Stromal cell of bone marrow (primary cell): ENCODE results near the gene CRACDL.

Experiments
- DNase-seq: peaks from one replicate; pipeline ENCODE4 v3.0.0-alpha.2; 2012; ENCODE audit warnings: low read depth

Gene CRACDL

GRCh38 chr2:98748292-98749065 is 187.5 kb downstream of the CRACDL start:
- no peak for DNase-seq

DNA sequence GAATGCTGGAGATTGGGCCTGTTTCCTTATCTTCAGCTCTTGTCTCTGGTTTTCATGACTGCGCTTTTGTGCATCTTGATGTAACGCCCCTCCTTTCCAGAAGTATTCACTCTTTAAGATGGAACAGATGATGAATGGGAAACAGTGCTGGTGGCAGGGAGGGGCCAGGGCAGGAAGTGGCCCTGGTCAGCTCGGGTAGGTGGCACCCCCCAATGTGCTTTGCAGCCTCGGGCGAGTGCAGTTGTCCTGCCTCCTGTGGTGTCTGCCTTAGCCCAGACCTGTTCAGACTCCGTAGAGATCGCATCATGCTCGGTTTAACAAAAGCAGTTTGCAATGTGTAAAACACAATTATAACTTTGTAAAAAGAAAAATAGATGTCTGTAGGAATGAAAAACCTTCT is 188.1 kb downstream of the CRACDL start:
- DNase-seq = no peak

DNA sequence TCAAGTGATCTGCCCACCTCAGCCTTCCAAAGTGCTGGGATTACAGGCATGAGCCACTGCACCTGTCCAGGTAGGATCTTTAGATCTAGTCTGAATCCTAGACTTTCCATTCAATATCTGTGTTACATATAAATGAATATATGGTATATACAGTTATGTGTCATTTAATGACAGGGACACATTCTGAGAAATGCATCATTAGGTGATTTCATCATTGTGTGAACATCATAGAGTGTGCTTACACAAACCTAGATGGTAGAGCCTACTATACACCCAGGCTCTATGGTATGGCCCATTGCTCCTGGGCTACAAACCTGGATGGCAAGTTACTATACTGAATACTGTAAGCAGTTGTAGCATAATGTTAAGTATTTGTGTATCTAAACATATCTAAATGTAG is 189.6 kb downstream of the CRACDL start:
- no peak for DNase-seq

- no peak for DNase-seq
Measured at GRCh38 chr2:98744595-98744994, 191.4 kb downstream of the CRACDL start.
